AG09309 (cell line): ENCODE data around the gene EIF3K.
"Not testable (repeated sequence)": the region's sequence is repeated elsewhere in the genome, so short reads cannot be mapped to it uniquely, and the experiment has no call there.

Experiments used
- DNase-seq: peaks from one replicate; pipeline ENCODE4 v3.0.0-alpha.2; 2010; ENCODE audit warnings: low read depth
- H3K4me3 ChIP-seq: 2 replicates; pipeline ENCODE4 v1.5.1; 2011; ENCODE audit warnings: mild to moderate bottlenecking, low read depth, low read length, moderate library complexity; ENCODE audit not compliant: control insufficient read depth
- CTCF ChIP-seq: IDR thresholded peaks from 2 replicates; pipeline ENCODE4 v1.5.1; 2011; ENCODE audit warnings: mild to moderate bottlenecking, low read depth, low read length, inconsistent platforms; ENCODE audit not compliant: insufficient read depth, control insufficient read depth; ENCODE audit errors: missing control alignments

EIF3K gene

GRCh38 chr19:38599722-38600121 is 19.3 kb upstream of the EIF3K start:
- H3K4me3 ChIP-seq: no peak overlapping the region
- no peak for DNase-seq
- TF ChIP-seq CTCF: no peak

GRCh38 chr19:38602856-38603255 is 16.1 kb upstream of the EIF3K start:
- not testable (repeated sequence) for H3K4me3 ChIP-seq, DNase-seq

- TF ChIP-seq CTCF: no peak
- H3K4me3 ChIP-seq: no peak overlapping the region
- no peak for DNase-seq
Observed at GRCh38 chr19:38606131-38606530, 12.9 kb upstream of the EIF3K start.

GRCh38 chr19:38614289-38614688 is 4.7 kb upstream of the EIF3K start:
- no peak for TF ChIP-seq CTCF
- no peak for DNase-seq
- no peak overlapping the region for H3K4me3 ChIP-seq

GRCh38 chr19:38615007-38615581 is 3.9 kb upstream of the EIF3K start:
- no peak for TF ChIP-seq CTCF
- no peak overlapping the region for H3K4me3 ChIP-seq
- DNase-seq: no peak

GRCh38 chr19:38616265-38616664 is 2.7 kb upstream of the EIF3K start:
- no peak overlapping the region for H3K4me3 ChIP-seq

GRCh38 chr19:38617283-38617763 is 1.7 kb upstream of the EIF3K start:
- no peak for TF ChIP-seq CTCF
- H3K4me3 ChIP-seq: no peak overlapping the region
- no peak for DNase-seq

More at GRCh38 chr19:38616265-38616664, 2.7 kb upstream of the EIF3K start:
- TF ChIP-seq CTCF: no peak
- DNase-seq: no peak
